HG03175 (cell line): ENCODE results near the gene ASTL.
A peak's percentile ranks its signal among the peaks of the same experiment; 100 is the strongest.

ENCODE experiments used
- ATAC-seq: cut with Tn5 transposase; IDR thresholded peaks from one replicate; pipeline ENCODE4 v1.9.1; 2021; ENCODE audit warnings: mild to moderate bottlenecking, moderate library complexity; ENCODE audit not compliant: unreplicated experiment

Gene ASTL

DNA sequence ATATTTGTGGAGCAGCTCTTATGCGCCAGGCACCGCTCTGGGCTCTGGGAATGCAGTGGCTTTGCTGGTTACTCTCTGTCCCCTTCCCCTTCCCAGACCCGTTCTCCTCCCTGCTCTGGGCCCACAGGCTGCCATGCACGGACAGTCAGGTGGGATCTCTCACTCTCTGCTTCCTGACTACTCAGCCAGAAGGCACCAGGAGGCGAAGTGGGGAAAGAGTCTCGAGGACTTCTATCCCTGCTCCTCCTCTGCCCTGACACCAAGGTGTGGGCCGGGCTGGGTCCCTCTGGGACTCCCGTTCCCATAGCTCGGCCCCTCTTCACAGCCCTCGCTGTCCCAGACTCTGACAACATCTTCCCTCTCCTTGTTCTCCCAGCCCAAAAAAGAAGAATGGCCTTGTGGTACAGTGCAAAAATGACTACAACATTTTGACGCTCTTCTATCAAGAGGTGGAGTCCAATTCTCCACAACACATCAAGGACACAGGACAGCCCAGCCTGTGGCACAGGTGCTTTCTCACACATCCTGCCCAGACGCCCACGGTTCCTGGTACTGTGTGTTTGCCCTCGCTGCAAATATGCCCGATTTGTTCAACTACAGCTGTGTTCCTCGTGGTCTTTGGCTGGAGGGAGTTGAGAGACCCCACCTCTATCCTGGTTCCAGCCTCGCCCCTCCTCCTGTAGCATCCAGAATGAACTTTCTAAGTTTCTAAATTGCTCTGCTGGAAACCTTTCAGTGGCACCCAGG, 21.0 kb upstream of the ASTL start:
- ATAC-seq: no peak

DNA sequence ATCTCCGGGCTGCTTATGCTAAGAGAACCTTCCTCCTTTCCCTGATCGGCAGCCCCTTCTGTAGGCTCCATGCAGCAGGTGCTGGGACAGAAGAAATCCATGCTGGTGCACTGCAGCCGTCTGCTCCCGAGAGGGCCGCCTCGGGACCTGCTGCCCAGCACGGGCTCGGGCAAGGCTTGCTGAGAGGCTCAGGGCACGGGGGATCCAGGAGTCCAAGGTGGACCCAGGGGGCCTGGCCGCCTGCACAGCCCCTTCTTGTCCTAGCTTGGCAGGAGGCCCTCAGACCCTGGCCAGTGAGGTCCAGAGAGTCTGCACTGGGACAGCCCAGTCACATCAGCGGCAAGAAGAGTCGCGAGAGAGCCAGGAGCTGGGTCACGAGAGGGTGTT, 20.2 kb upstream of the ASTL start:
- no peak for ATAC-seq

DNA sequence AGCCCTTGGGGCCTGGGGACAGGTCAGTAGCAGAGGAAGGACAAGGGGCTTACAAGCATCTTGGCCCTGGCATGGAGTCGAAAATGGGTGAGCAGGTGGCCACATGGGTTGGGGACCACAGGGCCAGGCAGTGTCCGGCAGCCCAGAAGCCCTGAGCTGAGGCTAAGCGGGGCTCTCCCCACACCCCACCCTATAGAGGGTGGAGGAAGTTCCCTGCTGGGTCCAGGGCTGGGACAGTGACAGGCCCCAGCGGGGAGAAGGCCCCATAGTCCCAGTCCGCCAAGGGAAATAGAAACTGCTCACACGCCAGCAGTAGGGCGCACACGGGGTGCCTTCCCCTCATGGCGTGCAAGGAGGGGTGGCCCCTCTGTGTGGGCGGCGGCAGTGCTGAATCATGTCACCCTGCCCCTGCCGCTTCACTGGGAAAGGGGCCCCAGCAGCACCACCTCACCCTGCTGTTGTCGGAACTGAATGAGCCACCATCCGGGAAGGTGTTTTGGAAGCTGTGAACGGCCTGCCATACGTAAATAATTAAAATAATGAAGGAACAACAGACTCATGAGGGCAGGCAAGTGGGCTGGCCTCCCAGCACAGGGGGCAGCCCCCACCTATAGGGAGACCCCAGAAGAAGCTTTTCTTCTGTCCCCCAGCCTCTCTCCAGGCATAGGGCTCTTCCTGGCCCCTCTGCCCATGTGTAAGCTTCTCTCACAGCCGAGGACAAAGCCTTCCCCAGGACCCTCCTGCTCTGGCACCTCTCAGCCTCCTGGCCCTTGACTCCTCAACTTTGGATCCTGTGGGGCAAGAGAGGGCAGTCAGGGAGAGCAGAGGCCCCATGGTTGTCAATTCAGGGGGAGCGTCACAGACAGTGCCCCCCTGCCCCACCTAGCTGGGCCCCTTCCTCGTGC, 19.6 kb upstream of the ASTL start:
- peak; percentile 62 for ATAC-seq

DNA sequence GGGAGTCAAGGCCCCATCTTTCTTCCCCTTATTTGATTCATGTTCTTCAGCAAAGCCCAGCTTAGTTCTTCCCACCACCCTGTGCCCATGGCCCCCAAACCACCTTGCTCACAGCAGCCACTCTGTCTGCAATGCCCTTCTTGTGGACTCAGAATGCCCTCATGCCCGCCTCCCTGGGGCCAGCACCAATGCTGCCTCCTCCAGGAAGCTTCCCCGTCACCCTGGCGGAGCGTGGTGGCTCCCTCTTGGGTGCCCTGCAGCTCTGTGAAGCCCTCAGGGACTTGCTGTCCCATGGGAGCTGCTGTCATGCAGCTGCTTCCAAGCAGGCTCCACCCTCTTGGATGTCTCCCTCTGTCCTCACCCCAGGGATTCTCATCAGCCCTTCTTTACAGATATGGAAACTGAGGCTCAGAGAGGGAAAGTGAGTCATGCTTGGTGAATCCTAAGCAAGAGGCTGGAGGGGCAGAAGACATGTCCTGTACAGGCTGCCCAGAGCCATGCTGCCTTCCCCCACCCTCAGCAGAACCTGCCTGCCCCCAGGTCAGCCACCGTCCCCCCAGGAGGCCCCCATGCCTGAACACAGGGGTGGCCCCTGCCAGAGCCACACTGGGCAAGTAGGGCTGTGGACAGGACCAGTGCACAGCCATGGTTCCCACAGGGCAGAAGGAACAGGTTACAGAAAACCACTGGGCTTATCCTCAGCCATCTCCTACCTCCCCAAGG, 18.8 kb upstream of the ASTL start:
- ATAC-seq: peak; percentile 42

GRCh38 chr2:96156011-96156820, 17.9 kb upstream of the ASTL start:
- no peak for ATAC-seq

- no peak for ATAC-seq
Measured at GRCh38 chr2:96154506-96155380, 16.4 kb upstream of the ASTL start.

GRCh38 chr2:96153991-96154431, 15.7 kb upstream of the ASTL start:
- ATAC-seq: no peak

GRCh38 chr2:96153291-96153713, 15.0 kb upstream of the ASTL start:
- ATAC-seq: no peak

- no peak for ATAC-seq
Measured at GRCh38 chr2:96152304-96153161, 14.2 kb upstream of the ASTL start.

DNA sequence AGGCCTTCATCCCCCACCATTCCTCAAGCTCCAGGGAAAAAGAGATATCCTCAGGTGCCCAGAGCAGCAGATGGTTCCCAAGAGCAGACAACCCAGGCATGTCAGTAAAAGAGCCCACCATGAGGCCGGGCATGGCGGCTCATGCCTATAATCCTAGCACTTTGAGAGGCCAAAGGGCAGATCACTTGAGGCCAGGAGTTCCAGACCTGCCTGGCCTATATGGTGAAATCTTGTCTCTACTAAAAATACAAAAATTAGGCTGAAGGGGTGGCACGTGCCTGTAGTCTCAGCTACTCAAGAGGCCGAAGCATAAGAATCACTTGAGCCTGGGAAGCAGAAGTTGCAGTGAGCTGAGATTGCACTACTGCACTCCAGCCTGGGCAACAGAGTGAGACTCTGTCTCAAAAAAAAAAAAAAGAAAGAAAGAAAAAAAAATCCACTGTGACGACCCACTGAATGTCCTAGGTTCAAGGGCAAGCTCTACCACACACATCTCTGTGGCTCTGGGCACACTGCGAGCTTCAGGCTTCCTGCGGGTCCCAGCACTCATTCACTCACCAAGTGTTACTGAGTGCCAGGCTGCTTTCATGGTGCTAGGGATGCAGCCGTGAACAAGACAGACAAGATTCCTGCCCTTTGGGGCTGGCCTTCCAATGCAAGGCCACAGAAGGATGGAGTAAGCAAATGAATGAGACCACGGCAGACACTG, 13.4 kb upstream of the ASTL start:
- ATAC-seq: no peak

- ATAC-seq: no peak
Measured at GRCh38 chr2:96150791-96151594, 12.7 kb upstream of the ASTL start.

DNA sequence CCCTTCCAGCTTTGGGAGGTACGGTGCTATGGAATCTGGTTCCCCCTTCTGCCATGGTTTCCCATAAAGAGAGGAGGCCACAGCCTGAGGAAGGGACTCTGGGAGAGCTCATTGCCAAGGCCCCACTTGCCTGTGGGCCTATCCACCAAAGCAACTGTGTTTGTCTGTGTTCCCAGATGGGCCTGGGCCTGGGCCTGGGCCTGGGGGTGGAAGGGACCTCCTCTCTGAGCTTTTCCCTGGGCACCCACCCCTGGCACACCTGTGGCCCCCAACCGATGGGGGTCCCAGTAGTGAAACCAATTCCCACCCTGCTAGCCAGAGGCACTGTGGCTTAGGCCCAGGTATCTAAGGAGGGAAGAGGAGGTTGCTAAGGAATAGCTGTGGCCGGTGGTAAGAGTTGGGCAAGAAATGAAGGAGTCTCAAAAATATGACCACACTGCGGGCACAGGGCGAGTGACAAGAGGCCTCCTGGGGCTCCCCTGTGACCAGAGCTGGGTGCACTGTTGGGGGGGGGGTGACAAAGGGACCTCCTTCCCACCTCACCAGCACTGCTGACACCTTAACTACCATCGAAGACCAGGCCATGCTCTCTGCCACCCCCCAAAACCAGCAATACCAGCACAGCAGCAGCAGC, 11.8 kb upstream of the ASTL start:
- no peak for ATAC-seq

DNA sequence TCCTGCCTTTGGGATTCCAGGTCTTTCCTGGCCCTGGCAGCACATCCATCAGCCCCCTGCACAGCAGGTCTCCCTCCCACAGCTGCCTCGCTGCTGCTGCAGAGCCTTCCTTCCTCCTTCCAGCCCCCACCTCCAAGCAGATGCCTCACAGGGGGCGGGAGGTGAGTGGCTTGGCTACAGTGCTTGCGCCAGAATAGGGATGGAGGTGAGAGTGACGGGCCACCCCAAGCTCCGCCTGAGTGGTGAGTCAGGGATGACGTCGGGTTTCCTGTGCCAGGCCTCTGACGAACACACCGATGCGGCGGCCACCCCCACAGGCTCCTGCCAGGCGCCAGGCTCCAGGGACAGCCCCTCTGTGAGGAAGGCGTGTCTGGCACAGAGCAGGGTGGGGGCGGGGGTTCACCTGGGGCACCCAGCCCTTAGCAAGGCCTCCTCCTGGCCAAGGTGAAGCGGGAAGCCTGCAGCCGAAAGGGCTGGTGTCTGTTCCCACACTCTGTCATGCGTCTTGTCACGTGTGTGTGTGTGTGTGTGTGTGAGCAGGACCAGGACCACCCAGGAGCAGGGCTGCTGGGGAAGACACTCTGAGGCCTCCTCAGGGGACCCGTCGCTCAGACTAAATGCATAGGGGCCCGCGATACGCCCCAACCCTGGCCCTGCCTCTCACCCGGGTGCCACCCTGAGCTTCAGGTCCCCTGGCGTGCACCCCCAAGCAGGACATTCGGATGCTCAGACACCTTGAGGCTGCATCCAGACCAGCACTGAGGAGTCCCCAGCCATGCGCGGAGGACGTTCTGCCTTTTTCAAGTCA, 10.3 kb upstream of the ASTL start:
- peak; percentile 48 for ATAC-seq

DNA sequence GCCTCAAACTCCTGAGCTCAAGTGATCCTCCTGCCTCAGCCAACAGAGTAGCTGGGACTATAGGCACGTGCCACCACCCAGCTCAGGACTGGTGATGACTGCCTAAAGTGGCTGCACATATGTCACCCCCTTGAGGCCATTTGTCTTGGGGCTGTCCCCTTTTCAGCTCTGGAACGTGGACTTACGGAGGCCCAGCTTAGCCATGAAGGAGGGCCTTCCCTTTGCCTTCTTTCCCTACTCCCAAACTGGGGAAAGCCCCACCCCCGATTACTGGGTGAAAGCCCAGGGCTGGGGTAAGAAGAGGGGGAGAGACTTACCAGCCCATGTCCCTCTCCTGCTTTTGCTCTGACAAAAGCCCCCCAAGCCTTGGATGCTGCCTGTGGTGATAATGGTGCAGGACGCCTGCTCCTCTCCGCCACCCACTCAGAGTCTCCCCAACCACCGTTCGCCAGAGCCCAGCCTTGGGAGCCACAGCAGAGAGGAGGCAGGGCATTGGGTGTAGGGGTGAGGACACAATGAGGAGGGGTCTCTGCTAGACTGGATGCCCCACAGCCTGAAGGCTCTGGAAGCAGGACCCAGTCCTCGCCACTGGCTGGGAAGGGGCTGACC, 9.4 kb upstream of the ASTL start:
- no peak for ATAC-seq

DNA sequence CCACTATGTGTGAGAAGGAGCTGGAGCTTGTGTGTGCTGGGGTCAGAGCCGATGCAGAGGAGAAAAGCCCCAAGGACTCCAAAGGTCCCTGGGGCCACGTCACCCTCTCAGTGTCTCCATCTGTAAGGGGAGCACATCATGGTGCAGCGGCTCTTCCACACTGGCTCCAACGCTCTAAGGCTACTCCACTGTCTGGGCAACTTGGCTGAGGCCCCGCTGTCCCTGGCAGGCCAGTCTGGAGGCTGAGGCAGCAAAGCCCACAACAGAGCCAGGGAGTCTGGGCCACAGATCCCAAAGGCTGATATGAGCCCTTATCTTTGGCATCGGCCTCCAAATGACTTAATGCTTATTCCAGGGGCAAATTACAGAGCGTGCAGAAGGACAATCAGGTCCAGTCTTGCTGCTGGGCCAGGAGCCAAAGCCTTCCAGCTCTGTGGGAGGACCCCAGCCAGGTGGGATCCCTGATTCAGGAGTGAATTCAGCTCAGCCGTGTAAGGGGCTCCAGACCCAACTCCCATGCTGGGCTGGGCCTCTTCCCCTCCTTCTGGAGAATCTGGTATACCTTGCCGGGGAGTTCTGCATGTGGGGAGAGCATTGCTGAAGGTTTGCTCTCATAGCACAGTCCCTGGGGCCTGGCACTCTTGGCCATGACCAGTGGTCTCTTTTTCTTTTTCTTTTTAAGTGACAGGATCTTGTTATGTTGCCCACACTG, 8.7 kb upstream of the ASTL start:
- ATAC-seq: no peak
